ENCODE measurements around the gene FAM168B.
A peak's percentile ranks its signal among the peaks of the same experiment; 100 is the strongest.

GRCh38 chr2:131105156-131105949 lies 12.1 kb upstream of the FAM168B start, which contains the start of gene PLEKHB2:
- TF ChIP-seq, protein P1, sequence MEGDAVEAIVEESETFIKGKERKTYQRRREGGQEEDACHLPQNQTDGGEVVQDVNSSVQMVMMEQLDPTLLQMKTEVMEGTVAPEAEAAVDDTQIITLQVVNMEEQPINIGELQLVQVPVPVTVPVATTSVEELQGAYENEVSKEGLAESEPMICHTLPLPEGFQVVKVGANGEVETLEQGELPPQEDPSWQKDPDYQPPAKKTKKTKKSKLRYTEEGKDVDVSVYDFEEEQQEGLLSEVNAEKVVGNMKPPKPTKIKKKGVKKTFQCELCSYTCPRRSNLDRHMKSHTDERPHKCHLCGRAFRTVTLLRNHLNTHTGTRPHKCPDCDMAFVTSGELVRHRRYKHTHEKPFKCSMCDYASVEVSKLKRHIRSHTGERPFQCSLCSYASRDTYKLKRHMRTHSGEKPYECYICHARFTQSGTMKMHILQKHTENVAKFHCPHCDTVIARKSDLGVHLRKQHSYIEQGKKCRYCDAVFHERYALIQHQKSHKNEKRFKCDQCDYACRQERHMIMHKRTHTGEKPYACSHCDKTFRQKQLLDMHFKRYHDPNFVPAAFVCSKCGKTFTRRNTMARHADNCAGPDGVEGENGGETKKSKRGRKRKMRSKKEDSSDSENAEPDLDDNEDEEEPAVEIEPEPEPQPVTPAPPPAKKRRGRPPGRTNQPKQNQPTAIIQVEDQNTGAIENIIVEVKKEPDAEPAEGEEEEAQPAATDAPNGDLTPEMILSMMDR (IDR thresholded peaks at IDR 0.05), result peak in 3 of 7 experiments; percentile 26 to 36 (median 33)
- TF ChIP-seq POLR2A (IDR thresholded peaks at IDR 0.05), result peak; percentile 65 to 88 (median 79)

All from body of pancreas (tissue), 4 donors.